ENCODE data around the gene GPX5.

DNA sequence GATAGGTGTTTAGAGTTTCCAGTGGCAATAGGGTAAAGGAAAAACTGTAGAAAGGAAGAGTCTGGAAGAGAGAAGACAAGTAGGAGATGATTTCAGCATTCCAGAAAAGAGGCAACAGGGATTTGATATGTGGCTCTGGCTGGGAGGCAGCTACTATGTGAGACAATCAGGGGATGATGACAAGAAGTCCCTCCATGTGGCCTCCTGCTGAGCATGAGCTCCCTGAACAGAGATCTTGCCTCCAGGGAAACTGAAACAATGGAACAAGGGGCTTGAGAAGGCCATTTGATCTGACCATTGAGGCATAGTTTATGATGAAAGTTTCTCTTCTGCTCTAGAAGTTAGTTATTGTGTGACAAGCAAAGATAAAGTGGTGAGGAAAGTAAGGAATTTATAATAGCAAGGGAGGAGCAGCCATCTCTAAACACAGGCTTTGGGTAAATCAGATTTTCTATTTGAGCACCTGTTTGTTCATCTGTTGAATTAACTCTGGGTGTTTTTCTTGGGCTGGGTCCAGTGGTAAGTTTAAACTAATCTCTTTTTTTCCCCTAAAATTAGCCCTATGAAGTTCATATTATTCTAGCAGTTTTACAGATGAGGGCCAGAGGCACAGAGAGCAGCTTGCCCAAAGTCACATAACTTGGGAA lies 3.0 kb upstream of the GPX5 start:
- no peak for TF ChIP-seq RCOR1 (conservative IDR thresholded peaks at IDR 0.05; ENCODE audit: low read depth, low read length)
- TF ChIP-seq ZNF24 (IDR thresholded peaks at IDR 0.05) = no peak
- TF ChIP-seq, protein P1, sequence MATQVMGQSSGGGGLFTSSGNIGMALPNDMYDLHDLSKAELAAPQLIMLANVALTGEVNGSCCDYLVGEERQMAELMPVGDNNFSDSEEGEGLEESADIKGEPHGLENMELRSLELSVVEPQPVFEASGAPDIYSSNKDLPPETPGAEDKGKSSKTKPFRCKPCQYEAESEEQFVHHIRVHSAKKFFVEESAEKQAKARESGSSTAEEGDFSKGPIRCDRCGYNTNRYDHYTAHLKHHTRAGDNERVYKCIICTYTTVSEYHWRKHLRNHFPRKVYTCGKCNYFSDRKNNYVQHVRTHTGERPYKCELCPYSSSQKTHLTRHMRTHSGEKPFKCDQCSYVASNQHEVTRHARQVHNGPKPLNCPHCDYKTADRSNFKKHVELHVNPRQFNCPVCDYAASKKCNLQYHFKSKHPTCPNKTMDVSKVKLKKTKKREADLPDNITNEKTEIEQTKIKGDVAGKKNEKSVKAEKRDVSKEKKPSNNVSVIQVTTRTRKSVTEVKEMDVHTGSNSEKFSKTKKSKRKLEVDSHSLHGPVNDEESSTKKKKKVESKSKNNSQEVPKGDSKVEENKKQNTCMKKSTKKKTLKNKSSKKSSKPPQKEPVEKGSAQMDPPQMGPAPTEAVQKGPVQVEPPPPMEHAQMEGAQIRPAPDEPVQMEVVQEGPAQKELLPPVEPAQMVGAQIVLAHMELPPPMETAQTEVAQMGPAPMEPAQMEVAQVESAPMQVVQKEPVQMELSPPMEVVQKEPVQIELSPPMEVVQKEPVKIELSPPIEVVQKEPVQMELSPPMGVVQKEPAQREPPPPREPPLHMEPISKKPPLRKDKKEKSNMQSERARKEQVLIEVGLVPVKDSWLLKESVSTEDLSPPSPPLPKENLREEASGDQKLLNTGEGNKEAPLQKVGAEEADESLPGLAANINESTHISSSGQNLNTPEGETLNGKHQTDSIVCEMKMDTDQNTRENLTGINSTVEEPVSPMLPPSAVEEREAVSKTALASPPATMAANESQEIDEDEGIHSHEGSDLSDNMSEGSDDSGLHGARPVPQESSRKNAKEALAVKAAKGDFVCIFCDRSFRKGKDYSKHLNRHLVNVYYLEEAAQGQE (IDR thresholded peaks at IDR 0.05; ENCODE audit: low read depth, low read length) = no peak
- TF ChIP-seq HDGF (IDR thresholded peaks at IDR 0.05) = no peak
- TF ChIP-seq, protein P2, sequence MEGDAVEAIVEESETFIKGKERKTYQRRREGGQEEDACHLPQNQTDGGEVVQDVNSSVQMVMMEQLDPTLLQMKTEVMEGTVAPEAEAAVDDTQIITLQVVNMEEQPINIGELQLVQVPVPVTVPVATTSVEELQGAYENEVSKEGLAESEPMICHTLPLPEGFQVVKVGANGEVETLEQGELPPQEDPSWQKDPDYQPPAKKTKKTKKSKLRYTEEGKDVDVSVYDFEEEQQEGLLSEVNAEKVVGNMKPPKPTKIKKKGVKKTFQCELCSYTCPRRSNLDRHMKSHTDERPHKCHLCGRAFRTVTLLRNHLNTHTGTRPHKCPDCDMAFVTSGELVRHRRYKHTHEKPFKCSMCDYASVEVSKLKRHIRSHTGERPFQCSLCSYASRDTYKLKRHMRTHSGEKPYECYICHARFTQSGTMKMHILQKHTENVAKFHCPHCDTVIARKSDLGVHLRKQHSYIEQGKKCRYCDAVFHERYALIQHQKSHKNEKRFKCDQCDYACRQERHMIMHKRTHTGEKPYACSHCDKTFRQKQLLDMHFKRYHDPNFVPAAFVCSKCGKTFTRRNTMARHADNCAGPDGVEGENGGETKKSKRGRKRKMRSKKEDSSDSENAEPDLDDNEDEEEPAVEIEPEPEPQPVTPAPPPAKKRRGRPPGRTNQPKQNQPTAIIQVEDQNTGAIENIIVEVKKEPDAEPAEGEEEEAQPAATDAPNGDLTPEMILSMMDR (IDR thresholded peaks at IDR 0.05 in 2 of 3, conservative IDR thresholded peaks at IDR 0.05 in 1 of 3; ENCODE audit: control insufficient read depth in 2 of 3, extremely low read depth in 1 of 3, insufficient read depth in 1 of 3, low read depth in 3 of 3, low read length in 3 of 3) = no peak
